NCI-H510A (cell line): ENCODE results near the gene SCARB1.
A peak's percentile ranks its signal among the peaks of the same experiment; 100 is the strongest.

Experiments used
- DNase-seq: peaks from one replicate; lab custom pipeline; 2025; lab: John Stamatoyannopoulos, UW

Gene SCARB1

GRCh38 chr12:124796303-124796960 lies 67.2 kb downstream of the SCARB1 start:
- no peak for DNase-seq

- DNase-seq: no peak
Observed at GRCh38 chr12:124795081-124795948, 68.3 kb downstream of the SCARB1 start.

- DNase-seq: no peak
Observed at GRCh38 chr12:124792961-124793441, 70.7 kb downstream of the SCARB1 start.

GRCh38 chr12:124792156-124792555 lies 71.5 kb downstream of the SCARB1 start:
- no peak for DNase-seq

GRCh38 chr12:124790650-124791400 lies 72.8 kb downstream of the SCARB1 start:
- no peak for DNase-seq

GRCh38 chr12:124788936-124789555 lies 74.6 kb downstream of the SCARB1 start:
- DNase-seq: no peak

- peak; percentile 90 for DNase-seq
Observed at GRCh38 chr12:124786061-124786964, 77.4 kb downstream of the SCARB1 start.

GRCh38 chr12:124784871-124785572 lies 78.6 kb downstream of the SCARB1 start:
- no peak for DNase-seq

- DNase-seq: no peak
Observed at GRCh38 chr12:124783087-124783486, 80.6 kb downstream of the SCARB1 start.

- DNase-seq: no peak
Observed at GRCh38 chr12:124782132-124782531, 81.5 kb downstream of the SCARB1 start.

- DNase-seq: no peak
Observed at GRCh38 chr12:124780752-124781685, 82.6 kb downstream of the SCARB1 start.

- DNase-seq: no peak
Observed at GRCh38 chr12:124780336-124780735, 83.3 kb downstream of the SCARB1 start.

- DNase-seq: no peak
Observed at GRCh38 chr12:124779161-124780141, 84.2 kb downstream of the SCARB1 start.

- DNase-seq: no peak
Observed at GRCh38 chr12:124778411-124778810, 85.3 kb downstream of the SCARB1 start.

GRCh38 chr12:124777399-124778372 lies 86.0 kb downstream of the SCARB1 start:
- no peak for DNase-seq

GRCh38 chr12:124776125-124776513 lies 87.5 kb downstream of the SCARB1 start:
- no peak for DNase-seq
